ENCODE data around the gene VTA1. TPM values are rescaled to one million over a fixed set of nuclear protein-coding genes. Genes with fewer than 3 reads are reported as not detected.
"Not testable (repeated sequence)": the region's sequence is repeated elsewhere in the genome, so short reads cannot be mapped to it uniquely, and the experiment has no call there.

The VTA1 gene, protein sequence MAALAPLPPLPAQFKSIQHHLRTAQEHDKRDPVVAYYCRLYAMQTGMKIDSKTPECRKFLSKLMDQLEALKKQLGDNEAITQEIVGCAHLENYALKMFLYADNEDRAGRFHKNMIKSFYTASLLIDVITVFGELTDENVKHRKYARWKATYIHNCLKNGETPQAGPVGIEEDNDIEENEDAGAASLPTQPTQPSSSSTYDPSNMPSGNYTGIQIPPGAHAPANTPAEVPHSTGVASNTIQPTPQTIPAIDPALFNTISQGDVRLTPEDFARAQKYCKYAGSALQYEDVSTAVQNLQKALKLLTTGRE
- total RNA-seq = 26.2 and 27.9 TPM in 2 replicates
- 40.4 TPM for total RNA-seq (2013)
- polyA plus RNA-seq = 16.3 and 19.8 TPM in 2 replicates
- polyA minus RNA-seq = 16.8 and 21.3 TPM in 2 replicates

GRCh38 chr6:142146828-142147662, at the start of gene VTA1, which contains the start of gene NMBR:
TSS of gene VTA1 (plus strand) at chr6:142147263. CDS start at chr6:142147288, 25 bp downstream.
TSS of gene NMBR (minus strand) at chr6:142147122. CDS start at chr6:142088658, 58,464 bp downstream.
- H3K9me3 ChIP-seq (ENCODE audit: control extremely low read depth in 1 of 3, control insufficient read depth in 2 of 3, insufficient read depth in 1 of 3, low read length in 2 of 3) = no peaks in the 10 kb centered on the region

DNA sequence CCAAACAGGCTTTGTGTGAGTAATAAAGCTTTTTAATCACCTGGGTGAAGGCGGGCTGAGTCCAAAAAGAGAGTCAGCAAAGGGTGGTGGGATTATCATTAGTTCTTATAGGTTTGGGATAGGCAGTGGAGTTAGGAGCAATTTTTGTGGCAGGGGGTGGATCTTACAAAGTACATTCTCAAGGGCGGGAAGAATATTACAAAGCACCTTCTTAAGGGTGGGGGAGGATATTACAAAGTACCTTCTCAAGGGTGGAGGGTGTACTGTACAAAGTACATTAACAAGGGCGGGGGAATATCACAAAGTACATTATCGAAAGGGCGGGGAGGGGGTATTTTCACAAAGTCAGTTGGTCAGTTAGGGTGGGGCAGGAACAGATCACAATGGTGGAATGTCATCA, 42.2 kb upstream of the VTA1 start:
- ATAC-seq (ENCODE audit: low read depth); H3K27ac ChIP-seq (ENCODE audit: low read length in 2 of 2); H3K79me2 ChIP-seq (ENCODE audit: control insufficient read depth, insufficient read depth, low read length); H3K4me3 Mint-ChIP-seq; intact Hi-C loops (cut with micrococcal nuclease); H3K36me3 ChIP-seq (replicated peaks in 1 of 2; ENCODE audit: control extremely low read depth in 1 of 2, control insufficient read depth in 1 of 2, extremely low read depth in 1 of 2, insufficient read depth in 2 of 2, low read length in 1 of 2); H3K4me1 Mint-ChIP-seq; POLR2A ChIA-PET; H2AFZ ChIP-seq (ENCODE audit: insufficient read depth, low read depth, low read length, poor library complexity, severe bottlenecking); H3K27ac Mint-ChIP-seq; H3K27me3 ChIP-seq (replicated peaks in 1 of 4; ENCODE audit: control extremely low read depth in 1 of 4, control insufficient read depth in 3 of 4, insufficient read depth in 4 of 4, low read length in 3 of 4); DNase-seq; H3K4me2 ChIP-seq (replicated peaks; ENCODE audit: low read depth, low read length, poor library complexity, severe bottlenecking); H3K9me3 Mint-ChIP-seq (ENCODE audit: insufficient read depth); H3K9ac ChIP-seq (ENCODE audit: low read length); H3K27me3 Mint-ChIP-seq; H3K4me3 ChIP-seq (ENCODE audit: control extremely low read depth in 1 of 5, extremely low read depth in 1 of 5, insufficient read depth in 1 of 5, low read depth in 2 of 5, low read length in 4 of 5); H3K9me3 ChIP-seq (ENCODE audit: control extremely low read depth in 1 of 3, control insufficient read depth in 2 of 3, insufficient read depth in 1 of 3, low read length in 2 of 3); H3K4me1 ChIP-seq (ENCODE audit: control insufficient read depth in 2 of 2, insufficient read depth in 2 of 2, low read length in 2 of 2); H4K20me1 ChIP-seq (ENCODE audit: control insufficient read depth, insufficient read depth, low read length, poor library complexity, severe bottlenecking): not testable (repeated sequence)
- WGBS (ENCODE audit: insufficient coverage) = 90% methylated on average over 5 of the region's 5 CpGs
- CTCF ChIA-PET = interaction anchor here (0.8 kb wide), 1 partner anchor 10 kb away, joined by 3 read pairs; no protein-coding TSS in a partner anchor

More at GRCh38 chr6:142146828-142147662, at the start of gene VTA1, which contains the start of gene NMBR:
- Histone ChIP-seq H2AFZ (ENCODE audit: insufficient read depth, low read depth, low read length, poor library complexity, severe bottlenecking) (peak within 1 kb of the TSS; percentile 82), H3K79me2 (ENCODE audit: control insufficient read depth, insufficient read depth, low read length) (peaks cover 76% of the 10 kb centered on the region), H3K27ac (ENCODE audit: low read length in 2 of 2) (peak within 1 kb of the TSS; percentile 60 to 69), H3K4me2 (replicated peaks; ENCODE audit: low read depth, low read length, poor library complexity, severe bottlenecking) (peak within 1 kb of the TSS; percentile 90), H3K27me3 (replicated peaks in 1 of 4; ENCODE audit: control extremely low read depth in 1 of 4, control insufficient read depth in 3 of 4, insufficient read depth in 4 of 4, low read length in 3 of 4) (peaks cover 0 to 3% (median 0%) of the 10 kb centered on the region in 4 experiments), H3K9ac (ENCODE audit: low read length) (peak within 1 kb of the TSS; percentile 81), H3K36me3 (replicated peaks in 1 of 2; ENCODE audit: control extremely low read depth in 1 of 2, control insufficient read depth in 1 of 2, extremely low read depth in 1 of 2, insufficient read depth in 2 of 2, low read length in 1 of 2) (peaks cover 0 to 2% of the 10 kb centered on the region in 2 experiments), H3K4me1 (ENCODE audit: control insufficient read depth in 2 of 2, insufficient read depth in 2 of 2, low read length in 2 of 2) (peaks cover 21 to 24% of the 10 kb centered on the region in 2 donors), H3K4me3 (ENCODE audit: control extremely low read depth in 1 of 5, extremely low read depth in 1 of 5, insufficient read depth in 1 of 5, low read depth in 2 of 5, low read length in 4 of 5) (peak within 1 kb of the TSS; percentile 84 to 97 (median 94)), H4K20me1 (ENCODE audit: control insufficient read depth, insufficient read depth, low read length, poor library complexity, severe bottlenecking) (peaks cover 12% of the 10 kb centered on the region)
- H3K4me3 Mint-ChIP-seq = peak within 1 kb of the TSS; percentile 88
- TF ChIP-seq, protein P1, sequence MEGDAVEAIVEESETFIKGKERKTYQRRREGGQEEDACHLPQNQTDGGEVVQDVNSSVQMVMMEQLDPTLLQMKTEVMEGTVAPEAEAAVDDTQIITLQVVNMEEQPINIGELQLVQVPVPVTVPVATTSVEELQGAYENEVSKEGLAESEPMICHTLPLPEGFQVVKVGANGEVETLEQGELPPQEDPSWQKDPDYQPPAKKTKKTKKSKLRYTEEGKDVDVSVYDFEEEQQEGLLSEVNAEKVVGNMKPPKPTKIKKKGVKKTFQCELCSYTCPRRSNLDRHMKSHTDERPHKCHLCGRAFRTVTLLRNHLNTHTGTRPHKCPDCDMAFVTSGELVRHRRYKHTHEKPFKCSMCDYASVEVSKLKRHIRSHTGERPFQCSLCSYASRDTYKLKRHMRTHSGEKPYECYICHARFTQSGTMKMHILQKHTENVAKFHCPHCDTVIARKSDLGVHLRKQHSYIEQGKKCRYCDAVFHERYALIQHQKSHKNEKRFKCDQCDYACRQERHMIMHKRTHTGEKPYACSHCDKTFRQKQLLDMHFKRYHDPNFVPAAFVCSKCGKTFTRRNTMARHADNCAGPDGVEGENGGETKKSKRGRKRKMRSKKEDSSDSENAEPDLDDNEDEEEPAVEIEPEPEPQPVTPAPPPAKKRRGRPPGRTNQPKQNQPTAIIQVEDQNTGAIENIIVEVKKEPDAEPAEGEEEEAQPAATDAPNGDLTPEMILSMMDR (IDR thresholded peaks at IDR 0.05) = peak; percentile 96
- no peak for TF ChIP-seq EZH2 (IDR thresholded peaks at IDR 0.05; ENCODE audit: borderline replicate concordance, insufficient read depth, low read depth, low read length, poor library complexity, severe bottlenecking)
- ATAC-seq (ENCODE audit: low read depth) = peak; percentile 98
- H3K9me3 Mint-ChIP-seq (ENCODE audit: insufficient read depth) = no peaks in the 10 kb centered on the region
- intact Hi-C loops (cut with micrococcal nuclease) = loop anchor here (1.0 to 10.0 kb wide), 7 partner anchors 60 to 1696 kb away; partner anchors contain the start of genes ADAT2, AIG1, LTV1 and PEX3
- WGBS (ENCODE audit: insufficient coverage) = under 1% methylated on average over 38 of the region's 38 CpGs
- H3K4me1 Mint-ChIP-seq = peaks cover 55% of the 10 kb centered on the region
- peak within 1 kb of the TSS; percentile 81 for H3K27ac Mint-ChIP-seq
- POLR2A ChIA-PET = interaction anchor here (1.4 kb wide), 1 partner anchor 9 kb away, joined by 3 read pairs; no protein-coding TSS in a partner anchor
- CTCF ChIA-PET = interaction anchor here (0.7 to 3.5 kb wide), 9 partner anchors 9 to 1304 kb away, joined by 3 to 18 read pairs (median 4); partner anchors contain the start of genes ADAT2 and PEX3
- H3K27me3 Mint-ChIP-seq = peaks cover 3% of the 10 kb centered on the region
- peak; percentile 99 for DNase-seq

DNA sequence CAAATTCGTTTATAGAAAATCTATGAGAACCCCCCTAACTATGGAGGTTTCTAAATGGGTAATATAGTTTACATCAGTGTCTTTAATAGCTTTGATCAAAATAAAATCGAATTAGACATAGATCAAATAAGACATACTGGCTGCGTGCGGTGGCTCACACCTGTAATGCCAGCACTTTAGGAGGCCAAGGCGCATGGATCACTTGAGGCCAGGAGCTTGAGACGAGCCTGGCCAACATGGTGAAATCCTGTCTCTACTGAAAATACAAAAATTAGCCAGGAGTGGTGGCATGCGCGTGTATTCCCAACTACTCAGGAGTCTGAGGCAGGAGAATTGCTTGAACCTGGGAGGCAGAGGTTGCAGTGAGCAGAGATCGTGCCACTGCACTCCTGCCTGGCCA, 36.2 kb upstream of the VTA1 start:
- H3K4me1 ChIP-seq (ENCODE audit: control insufficient read depth in 2 of 2, insufficient read depth in 2 of 2, low read length in 2 of 2); H2AFZ ChIP-seq (ENCODE audit: insufficient read depth, low read depth, low read length, poor library complexity, severe bottlenecking); H3K4me3 Mint-ChIP-seq; H3K4me2 ChIP-seq (replicated peaks; ENCODE audit: low read depth, low read length, poor library complexity, severe bottlenecking); H3K27ac ChIP-seq (ENCODE audit: low read length in 2 of 2); H3K36me3 ChIP-seq (replicated peaks in 1 of 2; ENCODE audit: control extremely low read depth in 1 of 2, control insufficient read depth in 1 of 2, extremely low read depth in 1 of 2, insufficient read depth in 2 of 2, low read length in 1 of 2); ATAC-seq (ENCODE audit: low read depth); H3K4me1 Mint-ChIP-seq; H3K4me3 ChIP-seq (ENCODE audit: control extremely low read depth in 1 of 5, extremely low read depth in 1 of 5, insufficient read depth in 1 of 5, low read depth in 2 of 5, low read length in 4 of 5); H3K9ac ChIP-seq (ENCODE audit: low read length); H3K79me2 ChIP-seq (ENCODE audit: control insufficient read depth, insufficient read depth, low read length); H3K9me3 ChIP-seq (ENCODE audit: control extremely low read depth in 1 of 3, control insufficient read depth in 2 of 3, insufficient read depth in 1 of 3, low read length in 2 of 3); H3K27me3 Mint-ChIP-seq; DNase-seq; H3K27ac Mint-ChIP-seq; H3K27me3 ChIP-seq (replicated peaks in 1 of 4; ENCODE audit: control extremely low read depth in 1 of 4, control insufficient read depth in 3 of 4, insufficient read depth in 4 of 4, low read length in 3 of 4); H4K20me1 ChIP-seq (ENCODE audit: control insufficient read depth, insufficient read depth, low read length, poor library complexity, severe bottlenecking); H3K9me3 Mint-ChIP-seq (ENCODE audit: insufficient read depth); POLR2A ChIA-PET: not testable (repeated sequence)
- CTCF ChIA-PET = interaction anchor here (0.7 kb wide), 1 partner anchor 1247 kb away, joined by 3 read pairs; no protein-coding TSS in a partner anchor
- intact Hi-C loops (cut with micrococcal nuclease) = loop anchor here (5.0 kb wide), 1 partner anchor 549 kb away; no protein-coding TSS in a partner anchor
- 95% methylated on average over 7 of the region's 9 CpGs for WGBS (ENCODE audit: insufficient coverage)
